Measurements from ENCODE around the gene STEEP1.

STEEP1 gene

DNA sequence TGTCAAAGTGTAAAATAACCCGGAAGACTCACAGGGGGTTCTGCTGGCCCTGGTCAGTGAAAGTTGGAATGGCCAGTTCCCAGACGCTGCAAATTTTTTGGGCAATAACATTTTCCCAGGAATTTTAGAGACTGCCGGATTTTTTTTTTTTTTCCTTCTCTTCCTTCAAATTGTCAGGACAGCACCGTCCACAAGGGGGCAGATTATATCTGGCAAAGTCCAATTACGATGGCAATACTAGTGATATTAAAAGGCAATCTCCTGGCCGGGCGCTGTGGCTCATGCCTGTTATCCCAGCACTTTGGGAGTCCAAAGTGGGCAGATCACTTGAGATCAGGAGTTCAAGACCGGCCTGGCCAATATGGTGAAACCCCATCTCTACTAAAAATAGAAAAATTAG lies 76.5 kb downstream of the STEEP1 start:
- DNase-seq (ENCODE audit: low read depth, low spot score) = no peak

All from activated CD4-positive, CD25-positive, alpha-beta regulatory T cell treated with anti-CD3 and anti-CD28 coated beads, Interleukin-2, amount 50 U/mL, for 16 hours (primary cell).